NK-92 (cell line): ENCODE measurements around the gene PRCD.
"Not testable (repeated sequence)": the region's sequence is repeated elsewhere in the genome, so short reads cannot be mapped to it uniquely, and the experiment has no call there.

Experiments
- DNase-seq: peaks from one replicate; lab custom pipeline; 2025; ENCODE audit not compliant: unreplicated experiment; lab: John Stamatoyannopoulos, UW

Gene PRCD

GRCh38 chr17:76502341-76503211 lies 37.3 kb upstream of the PRCD start:
- DNase-seq = no peak

- no peak for DNase-seq
Observed at GRCh38 chr17:76504117-76504516, 35.7 kb upstream of the PRCD start.

GRCh38 chr17:76506408-76507345 lies 33.2 kb upstream of the PRCD start:
- DNase-seq = peak; percentile 40

GRCh38 chr17:76508472-76509063 lies 31.3 kb upstream of the PRCD start:
- DNase-seq = not testable (repeated sequence)

- DNase-seq = no peak
Observed at GRCh38 chr17:76510831-76511244, 29.0 kb upstream of the PRCD start.

- no peak for DNase-seq
Observed at GRCh38 chr17:76511668-76512365, 28.0 kb upstream of the PRCD start.

GRCh38 chr17:76512366-76513305 lies 27.2 kb upstream of the PRCD start:
- DNase-seq = no peak

GRCh38 chr17:76513306-76513692 lies 26.5 kb upstream of the PRCD start:
- DNase-seq = no peak

- not testable (repeated sequence) for DNase-seq
Observed at GRCh38 chr17:76514355-76514754, 25.5 kb upstream of the PRCD start.

- peak; percentile 49 for DNase-seq
Observed at GRCh38 chr17:76515274-76515949, 24.4 kb upstream of the PRCD start.

- DNase-seq = no peak
Observed at GRCh38 chr17:76517638-76518038, 22.2 kb upstream of the PRCD start.

- DNase-seq = no peak
Observed at GRCh38 chr17:76519048-76519966, 20.5 kb upstream of the PRCD start.

- DNase-seq = no peak
Observed at GRCh38 chr17:76521262-76521661, 18.6 kb upstream of the PRCD start.

GRCh38 chr17:76521683-76522082 lies 18.2 kb upstream of the PRCD start:
- not testable (repeated sequence) for DNase-seq

GRCh38 chr17:76523084-76524037 lies 16.5 kb upstream of the PRCD start:
- DNase-seq = no peak

GRCh38 chr17:76524598-76525512 lies 15.0 kb upstream of the PRCD start:
- no peak for DNase-seq
